AG09319 (cell line): Measurements from ENCODE around the gene YIPF7.

Experiments
- DNase-seq: peaks from one replicate; pipeline ENCODE4 v3.0.0-alpha.2; 2010; ENCODE audit warnings: low read depth; ENCODE audit errors: extremely low read depth
- CTCF ChIP-seq: IDR thresholded peaks from 2 replicates; pipeline ENCODE4 v1.5.1; 2011; ENCODE audit warnings: low read depth, mild to moderate bottlenecking, inconsistent platforms, low read length, moderate library complexity

YIPF7 gene

GRCh38 chr4:44674471-44674870 lies 23.0 kb upstream of the YIPF7 start:
- TF ChIP-seq CTCF = no peak; the same call in 1 of the 2 replicates
- no peak for DNase-seq

GRCh38 chr4:44671636-44672035 lies 20.2 kb upstream of the YIPF7 start:
- TF ChIP-seq CTCF = no peak

GRCh38 chr4:44670506-44671199 lies 19.2 kb upstream of the YIPF7 start:
- DNase-seq = no peak
- TF ChIP-seq CTCF = no peak

More at GRCh38 chr4:44671636-44672035, 20.2 kb upstream of the YIPF7 start:
- DNase-seq = no peak

GRCh38 chr4:44668526-44668925 lies 17.1 kb upstream of the YIPF7 start:
- TF ChIP-seq CTCF = no peak
- DNase-seq = no peak

- no peak for DNase-seq
- TF ChIP-seq CTCF = no peak
Measured at GRCh38 chr4:44663539-44664263, 12.3 kb upstream of the YIPF7 start.

- DNase-seq = no peak
- TF ChIP-seq CTCF = no peak
Measured at GRCh38 chr4:44662623-44663005, 11.2 kb upstream of the YIPF7 start.

- no peak for DNase-seq
- TF ChIP-seq CTCF = no peak
Measured at GRCh38 chr4:44661940-44662622, 10.7 kb upstream of the YIPF7 start.
